Suprapubic skin (tissue), 4 donors: ENCODE data around the gene DGKB.

Experiments used
- CTCF ChIP-seq, 2 donors: fragments of 200-600 bp in 1 of 2; fragments of 450-650 bp in 1 of 2; sonication (generic) in 1 of 2; IDR thresholded peaks; one replicate each; pipeline ENCODE4 v1.5.1; 2016 to 2019; ENCODE audit warnings: antibody characterized with exemption in 2 of 2, mild to moderate bottlenecking in 1 of 2, moderate library complexity in 1 of 2
- EP300 ChIP-seq: sonication (generic); formaldehyde crosslinking; IDR thresholded peaks from one replicate; pipeline ENCODE4 v1.6.1; 2017; ENCODE audit warnings: antibody characterized with exemption
- POLR2A ChIP-seq, 2 donors: fragments of 450-650 bp; IDR thresholded peaks; one replicate each; pipeline ENCODE4 v1.6.1; 2017; ENCODE audit warnings: antibody characterized with exemption in 2 of 2, mild to moderate bottlenecking in 2 of 2, moderate library complexity in 2 of 2
- POLR2AphosphoS5 ChIP-seq, 3 donors: sonication (generic); formaldehyde crosslinking; IDR thresholded peaks; one replicate each; pipeline ENCODE4 v1.6.1; 2017; ENCODE audit warnings: antibody characterized with exemption in 3 of 3

DNA sequence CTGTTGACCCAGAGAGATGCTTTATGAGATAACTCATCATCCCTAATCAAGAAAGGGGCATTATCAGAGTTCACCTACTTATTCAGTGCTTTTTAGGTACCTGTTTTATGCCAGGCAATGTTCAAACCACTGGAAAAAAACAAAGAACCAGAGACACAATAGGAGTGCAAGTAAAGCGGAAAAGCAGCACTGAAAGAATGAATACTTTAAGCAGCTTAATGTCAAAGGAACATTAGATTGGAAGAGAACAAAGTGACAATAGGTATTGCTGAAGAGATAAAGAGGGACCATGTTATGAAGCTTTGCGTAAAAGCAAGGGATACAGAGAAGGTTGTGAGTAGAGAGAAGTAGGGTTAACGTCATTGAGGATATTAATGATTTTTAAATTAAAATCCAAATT lies 11.3 kb downstream of the DGKB start:
- TF ChIP-seq CTCF (IDR thresholded peaks at IDR 0.05) (no peak), POLR2A (IDR thresholded peaks at IDR 0.05) (no peak), POLR2AphosphoS5 (IDR thresholded peaks at IDR 0.05) (no peak), EP300 (no peak)
